ENCODE data around the gene PLEKHN1.

- TF ChIP-seq EZH2 (IDR thresholded peaks at IDR 0.05; ENCODE audit: borderline replicate concordance, low read depth, low read length, poor library complexity, severe bottlenecking) (no peak), CTCF (conservative IDR thresholded peaks at IDR 0.05; ENCODE audit: low read depth, low read length) (no peak)
Observed at GRCh38 chr1:938088-938683, 28.1 kb upstream of the PLEKHN1 start.

Measured in A673 (cell line).